ENCODE results near the gene CREG1.
"Not testable (repeated sequence)": the region's sequence is repeated elsewhere in the genome, so short reads cannot be mapped to it uniquely, and the experiment has no call there.

The CREG1 gene
- 11.7 to 19.0 reads per million in 2 donors for total RNA-seq

DNA sequence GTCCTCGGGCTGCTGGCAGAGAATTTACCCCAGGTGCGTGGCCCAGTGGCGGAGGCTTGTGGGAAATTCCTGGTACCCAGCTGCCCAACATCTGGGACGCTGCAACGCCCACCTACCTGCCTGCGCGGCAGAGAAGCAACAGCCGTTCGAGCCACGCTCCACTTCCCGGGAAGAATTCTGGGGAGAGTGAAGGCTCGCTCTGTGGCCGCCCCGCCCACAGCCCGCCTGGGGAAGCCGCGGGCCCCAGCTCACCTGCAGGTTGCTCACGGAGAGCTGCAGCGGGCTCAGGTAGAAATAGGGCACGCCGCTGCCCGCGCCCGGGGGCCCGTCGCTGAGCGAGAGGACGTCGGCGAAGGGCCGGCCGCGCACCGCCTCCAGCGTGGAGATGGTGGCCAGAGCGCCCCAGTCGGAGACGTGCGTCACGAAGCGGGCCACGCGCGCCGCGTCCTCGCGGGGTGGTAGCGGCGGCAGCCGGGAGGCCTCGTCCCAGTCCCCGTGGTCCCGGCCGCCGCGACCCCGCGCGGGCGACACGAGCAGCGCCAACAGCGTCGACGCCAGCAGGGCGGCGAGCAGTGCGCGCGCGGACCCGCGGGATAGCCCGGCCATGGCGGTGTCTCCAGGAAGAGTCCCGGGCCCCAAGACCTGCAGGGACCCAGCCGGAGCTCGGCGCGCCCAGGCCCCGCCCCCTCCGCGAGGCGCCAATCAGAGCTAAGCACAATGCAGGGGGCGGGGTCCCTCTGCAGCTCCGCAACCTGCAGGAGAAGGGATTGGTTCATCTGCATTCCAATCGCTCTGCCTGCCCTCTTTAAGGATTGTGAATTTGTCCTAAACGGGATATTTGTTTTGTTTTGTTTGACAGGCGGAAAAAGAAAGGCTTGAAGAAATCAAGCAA lies at the start of gene CREG1:
TSS of gene CREG1 (minus strand) at position 627 of the 892 bp plus-strand sequence.
- peak; percentile 80 to 90 (median 85) for DNase-seq

DNA sequence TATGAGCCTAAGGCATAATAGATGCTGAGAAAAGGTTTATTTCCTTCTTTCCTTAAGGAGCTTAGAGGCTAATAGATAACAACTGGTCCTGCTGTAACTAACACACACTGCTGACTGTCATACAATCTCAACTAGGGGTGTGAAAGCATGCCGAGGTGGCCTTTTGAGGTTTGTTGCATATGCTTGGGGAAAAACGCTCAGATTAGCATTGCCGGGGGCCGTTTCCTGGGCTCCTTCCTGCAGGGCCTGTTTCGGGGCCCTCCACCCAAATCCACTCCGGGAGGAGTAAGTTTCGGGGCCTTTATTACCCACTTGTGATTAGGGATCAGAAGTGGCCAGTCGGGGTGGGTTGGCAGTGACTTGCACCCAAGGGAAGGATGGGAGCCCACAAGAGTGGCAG lies 49.3 kb upstream of the CREG1 start:
- DNase-seq = peak in 1 of 5 experiments; percentile 41

DNA sequence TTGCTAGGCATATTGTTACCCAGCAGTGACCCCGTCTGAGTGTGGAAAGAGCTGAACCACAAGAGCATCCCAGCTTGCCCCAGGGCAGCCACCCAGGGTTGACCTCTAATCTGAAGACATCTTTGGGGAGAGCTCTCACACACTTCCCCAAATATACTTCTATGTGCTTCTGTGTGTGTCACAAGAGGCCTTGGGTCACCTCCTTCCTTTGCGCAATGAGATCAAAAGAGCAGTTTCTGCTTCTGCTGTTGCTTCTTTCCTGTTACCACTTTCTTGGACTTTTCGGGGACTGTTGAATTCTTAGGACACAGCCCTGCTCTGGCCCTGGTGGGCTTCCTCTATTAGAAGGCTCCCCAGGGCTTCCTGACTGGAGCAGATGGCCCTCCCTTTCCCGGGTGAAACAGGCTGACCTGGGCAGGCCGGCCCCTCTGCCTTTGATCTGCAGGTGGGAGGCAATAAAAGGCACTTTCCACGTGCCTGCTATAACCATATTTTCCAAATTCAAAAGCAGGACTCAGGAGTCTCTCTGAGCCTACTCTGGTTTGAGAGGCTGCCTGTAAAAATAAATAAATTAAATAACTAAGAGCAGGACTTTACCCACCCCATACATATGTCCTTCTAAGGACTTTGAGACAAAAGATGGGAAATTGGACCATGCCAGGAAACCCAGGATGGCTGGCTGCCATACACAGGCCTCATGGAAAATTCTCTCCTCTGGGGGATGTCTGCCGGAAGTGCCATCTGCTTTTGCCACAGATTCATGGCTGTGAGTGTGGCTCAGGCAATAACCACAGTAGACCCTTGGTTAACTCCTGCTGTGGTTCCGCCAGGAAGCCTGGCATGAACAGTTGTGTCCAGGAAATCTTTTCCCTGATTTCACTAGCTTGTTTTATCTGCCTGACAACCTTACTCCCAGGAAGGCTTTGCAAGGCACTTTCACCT lies 48.2 kb upstream of the CREG1 start:
- peak in 1 of 5 experiments; percentile 22 for DNase-seq

DNA sequence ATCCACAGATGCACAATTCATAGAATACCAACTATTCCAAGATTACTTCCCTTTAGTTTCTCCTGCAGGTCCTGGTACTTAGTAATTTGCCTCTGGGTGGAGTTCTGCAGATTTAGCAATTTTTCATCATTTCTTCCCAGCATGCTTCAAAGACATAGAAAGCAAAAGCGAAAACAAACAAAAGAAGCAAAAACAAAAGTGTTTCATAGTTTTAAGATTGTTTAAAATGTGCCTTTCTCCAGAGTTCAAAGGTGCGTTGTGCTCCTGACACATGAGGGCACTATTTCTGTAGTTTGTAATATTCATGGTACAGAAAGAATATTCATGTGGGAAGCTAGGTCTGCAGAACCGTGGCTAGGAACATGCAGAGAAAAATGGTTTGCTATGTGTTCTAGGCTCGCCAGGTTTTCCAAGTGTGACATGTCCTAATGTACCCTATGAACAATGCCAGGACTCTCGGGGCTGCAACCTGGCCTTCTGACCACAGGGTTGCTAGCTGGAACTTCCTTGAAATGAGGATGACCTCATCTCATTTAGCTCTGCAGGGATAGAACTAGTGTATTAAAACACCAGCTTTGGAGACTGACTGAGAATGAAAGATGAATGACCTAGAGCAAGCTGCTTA lies 46.5 kb upstream of the CREG1 start:
- peak in 2 of 5 experiments; percentile 47 to 83 for DNase-seq

DNA sequence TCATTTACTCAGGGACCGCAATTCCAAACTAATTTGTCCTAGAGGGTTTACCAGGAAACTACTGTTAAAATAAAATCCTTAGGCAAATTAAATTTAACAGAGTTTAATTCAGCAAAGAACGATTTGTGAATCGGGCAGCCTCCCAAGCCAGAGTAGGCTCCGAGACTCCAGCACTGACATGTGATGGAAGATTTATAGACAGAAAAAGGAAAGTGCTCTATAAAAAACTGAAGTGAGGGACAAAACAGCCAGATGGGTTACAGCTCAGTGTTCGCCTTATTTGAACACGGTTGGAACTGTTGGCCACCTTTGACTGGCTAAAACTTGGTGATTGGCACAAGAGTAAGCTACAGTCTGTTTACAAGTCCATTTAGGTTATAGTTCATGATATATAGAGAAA lies 41.3 kb upstream of the CREG1 start:
- DNase-seq = no peak

DNA sequence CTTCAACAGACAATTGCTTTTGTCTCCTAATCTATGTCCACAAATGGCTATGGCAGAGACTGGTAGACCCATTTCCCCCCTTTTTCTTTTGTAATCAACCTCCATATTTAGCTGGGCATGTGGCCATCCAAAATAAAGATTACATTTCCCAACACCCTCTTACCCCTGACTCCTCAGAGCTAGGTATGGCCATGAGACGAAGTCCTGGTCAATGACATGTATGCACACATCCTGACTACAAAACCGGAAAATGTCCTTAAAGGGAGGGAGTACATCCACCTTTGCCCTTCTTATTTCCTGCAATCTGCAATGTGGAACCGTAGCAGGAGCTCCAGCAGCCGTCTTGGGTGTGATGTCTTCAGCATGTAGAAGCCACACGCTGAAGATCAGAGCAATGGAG lies 40.3 kb upstream of the CREG1 start:
- DNase-seq = no peak

DNA sequence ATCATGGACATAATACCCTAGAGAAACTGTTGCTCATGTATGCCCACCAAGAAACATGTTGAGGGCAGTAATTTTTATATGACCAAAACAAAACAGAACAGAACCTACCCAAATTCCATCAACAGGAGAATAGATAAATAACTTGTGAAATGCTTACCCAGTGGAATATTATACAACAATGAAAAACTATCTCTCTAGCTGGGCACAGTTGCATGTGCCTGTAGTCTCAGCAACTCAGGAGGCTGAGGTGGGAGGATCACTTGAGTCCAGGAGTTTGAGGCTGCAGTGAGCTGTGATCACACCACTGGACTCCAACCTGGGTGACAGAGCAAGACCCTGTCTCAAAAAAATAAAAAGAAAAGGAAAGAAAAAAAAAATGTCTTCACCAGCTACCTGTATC lies 38.9 kb upstream of the CREG1 start:
- no peak for DNase-seq

DNA sequence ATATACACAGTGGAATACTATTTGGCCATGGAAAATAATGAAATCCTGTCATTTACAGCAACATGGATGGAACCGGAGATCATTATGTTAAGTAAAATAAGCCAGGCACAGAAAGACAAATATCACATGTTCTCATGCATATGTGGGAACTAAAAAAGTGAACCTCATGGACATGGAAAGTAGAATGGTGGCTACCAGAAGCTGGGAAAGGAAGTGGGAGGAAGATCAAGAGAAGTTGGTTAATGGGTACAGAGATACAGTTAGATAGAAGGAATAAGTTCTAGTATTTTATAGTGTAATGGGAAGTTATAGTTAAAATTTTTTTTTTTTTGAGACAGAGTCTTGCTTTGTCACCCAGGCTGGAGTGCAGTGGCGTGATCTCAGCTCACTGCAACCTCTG lies 34.8 kb upstream of the CREG1 start:
- DNase-seq = no peak

DNA sequence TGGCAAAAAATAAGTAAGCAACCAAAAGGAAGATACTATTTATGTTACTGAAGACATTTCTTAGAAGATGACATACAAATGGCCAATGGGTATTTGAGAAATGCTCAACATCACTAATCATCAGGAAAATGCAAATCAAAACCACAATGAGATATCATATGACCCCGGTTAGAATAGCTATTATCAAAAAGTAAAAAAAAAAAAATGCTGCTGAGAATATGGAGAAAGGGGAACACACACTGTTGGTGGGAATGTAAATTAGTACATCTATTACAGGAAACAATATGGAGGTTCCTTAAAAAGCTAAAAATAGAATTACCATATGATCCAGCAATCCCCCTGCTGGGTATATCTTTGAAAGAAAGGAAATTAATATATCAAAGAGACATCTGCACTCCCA lies 34.3 kb upstream of the CREG1 start:
- no peak for DNase-seq

DNA sequence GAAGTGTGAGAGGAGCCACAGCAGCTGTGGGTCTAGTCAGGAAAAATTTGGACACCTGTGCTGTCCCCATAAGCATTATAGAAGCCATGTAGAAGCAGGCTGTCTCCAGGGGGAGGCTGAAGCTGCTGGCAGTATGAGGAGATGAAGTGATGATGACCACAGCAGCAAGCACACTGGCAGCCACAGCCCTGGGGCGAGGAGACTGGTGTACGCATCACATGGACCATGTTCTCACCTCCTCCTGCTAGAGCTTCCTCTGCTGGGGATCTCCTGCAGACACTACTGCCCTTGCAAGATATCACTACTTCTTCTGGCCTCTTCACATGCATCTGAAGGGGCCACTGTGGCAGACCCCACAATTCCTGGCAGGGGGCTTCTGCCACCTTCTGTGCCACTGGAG lies 33.8 kb upstream of the CREG1 start:
- no peak for DNase-seq

DNA sequence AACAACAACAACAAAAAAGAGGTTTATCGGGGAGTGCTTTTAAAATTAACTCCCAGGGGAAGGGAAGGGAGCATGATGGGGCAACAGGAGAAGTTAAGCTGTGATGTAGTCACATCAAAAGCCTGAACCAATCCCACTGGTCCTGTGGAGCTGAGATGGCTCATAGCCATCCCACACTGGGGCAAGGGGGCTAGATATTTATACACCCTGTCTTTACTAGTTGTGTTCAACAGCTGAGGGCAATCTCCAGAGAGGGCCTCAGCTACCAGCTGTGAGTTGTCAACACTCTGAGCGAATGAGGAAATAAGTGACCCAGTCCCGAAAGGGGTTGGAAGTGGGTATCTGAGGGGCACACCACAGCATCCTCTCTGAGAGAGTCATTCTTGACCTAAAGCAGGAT lies 31.0 kb upstream of the CREG1 start:
- no peak for DNase-seq

DNA sequence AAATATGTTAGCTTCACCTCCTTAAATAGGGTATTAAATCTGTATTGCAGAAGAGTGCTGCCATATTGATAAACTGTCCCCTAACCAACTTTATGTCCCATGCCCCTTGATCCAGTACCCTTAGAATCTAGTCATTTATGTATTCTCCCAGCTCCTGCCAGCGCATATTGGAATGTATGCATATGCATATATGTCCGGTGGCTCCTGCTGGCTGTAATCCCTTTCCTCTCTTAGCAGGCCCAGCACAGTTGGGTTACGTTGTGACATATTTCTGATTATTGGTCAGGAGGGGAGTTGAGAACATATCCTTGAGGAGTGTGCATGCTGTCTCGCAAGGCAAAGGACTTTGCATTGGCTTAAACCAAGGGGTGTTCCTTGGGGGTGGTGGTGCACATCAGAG lies 29.2 kb upstream of the CREG1 start:
- DNase-seq = no peak

DNA sequence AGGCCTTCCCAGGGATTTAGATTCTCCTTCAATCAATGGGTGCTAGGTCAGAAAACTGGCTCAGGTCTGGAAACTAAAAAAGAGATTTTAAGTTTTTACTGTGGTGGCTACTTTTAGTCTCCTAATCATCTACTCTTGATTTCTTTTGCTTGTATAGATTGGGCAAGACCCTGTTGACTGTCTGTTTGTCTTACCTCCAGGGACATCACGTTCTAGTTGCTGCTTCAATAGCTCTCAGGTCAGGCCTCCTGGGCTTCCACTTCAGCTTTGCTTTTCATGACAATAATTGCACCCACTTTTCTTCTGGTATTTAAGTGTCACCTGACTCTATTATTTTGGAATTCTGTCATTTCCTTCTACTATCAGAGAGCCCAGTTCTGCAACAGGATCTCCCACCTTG lies 28.5 kb upstream of the CREG1 start:
- no peak for DNase-seq

DNA sequence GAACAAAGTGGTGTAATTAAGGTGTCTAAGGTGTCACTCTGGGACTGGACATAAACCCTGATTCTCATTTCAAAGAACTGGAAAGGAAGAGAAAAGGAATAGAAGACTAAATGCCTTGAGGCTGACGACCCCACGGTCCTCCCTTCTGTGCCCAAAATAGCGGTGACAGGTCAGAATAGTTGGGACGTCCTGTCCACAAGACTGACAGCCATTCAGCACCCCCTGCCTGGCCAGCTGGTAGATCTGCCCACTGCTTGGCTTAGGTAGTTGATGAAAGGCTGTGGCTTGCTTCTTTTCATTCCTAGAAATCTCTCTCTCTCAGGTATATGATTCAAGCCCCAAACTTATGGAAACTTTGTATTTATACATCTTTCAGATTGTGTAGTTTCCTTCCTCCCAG lies 26.4 kb upstream of the CREG1 start:
- no peak for DNase-seq

DNA sequence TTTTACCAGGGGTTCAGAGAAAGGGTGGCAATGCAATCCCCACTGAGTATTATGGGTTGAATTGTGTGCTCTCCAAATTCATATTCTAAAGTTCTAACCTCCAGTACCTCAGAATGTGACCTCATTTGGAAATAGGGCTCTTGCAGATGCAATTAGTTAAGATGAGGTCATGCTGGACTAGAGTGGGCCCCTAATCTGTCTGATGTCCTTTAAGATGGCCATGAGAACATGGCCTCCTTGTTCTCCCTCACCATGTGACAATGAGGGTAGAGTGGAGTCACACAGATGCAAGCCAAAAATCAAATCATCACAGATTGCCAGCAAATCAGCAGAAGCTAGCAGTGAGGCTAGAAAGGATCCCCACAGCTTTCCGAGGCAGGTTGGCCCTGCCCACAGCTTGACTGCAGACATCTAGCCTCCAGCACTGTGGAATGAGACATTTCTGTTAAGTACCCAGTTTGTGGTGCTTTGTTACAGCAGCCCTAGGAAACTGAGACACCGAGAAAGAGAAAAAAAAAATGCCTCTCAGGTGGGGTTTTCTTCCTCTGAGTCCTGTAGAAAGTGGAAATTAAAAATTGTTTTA lies 25.5 kb upstream of the CREG1 start:
- DNase-seq = no peak

DNA sequence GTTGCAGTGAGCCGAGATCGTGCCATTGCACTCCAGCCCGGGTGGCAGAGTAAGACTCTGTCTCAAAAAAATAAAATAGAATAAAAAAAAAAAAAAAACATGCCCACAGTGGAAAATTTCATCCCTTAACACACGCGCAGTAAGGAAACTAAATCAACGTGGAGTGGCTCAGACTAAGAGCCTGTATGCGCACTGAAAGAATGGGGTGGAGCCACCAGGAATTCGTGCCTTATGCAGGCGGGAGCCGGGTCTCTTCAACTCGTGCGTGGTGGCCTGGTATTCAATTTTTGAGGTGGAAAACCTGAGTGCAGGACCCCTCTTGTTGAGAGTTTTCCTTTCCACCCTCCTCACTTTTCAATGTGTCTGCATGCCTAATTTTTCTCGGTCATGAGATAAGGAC lies 22.1 kb upstream of the CREG1 start:
- DNase-seq = no peak

DNA sequence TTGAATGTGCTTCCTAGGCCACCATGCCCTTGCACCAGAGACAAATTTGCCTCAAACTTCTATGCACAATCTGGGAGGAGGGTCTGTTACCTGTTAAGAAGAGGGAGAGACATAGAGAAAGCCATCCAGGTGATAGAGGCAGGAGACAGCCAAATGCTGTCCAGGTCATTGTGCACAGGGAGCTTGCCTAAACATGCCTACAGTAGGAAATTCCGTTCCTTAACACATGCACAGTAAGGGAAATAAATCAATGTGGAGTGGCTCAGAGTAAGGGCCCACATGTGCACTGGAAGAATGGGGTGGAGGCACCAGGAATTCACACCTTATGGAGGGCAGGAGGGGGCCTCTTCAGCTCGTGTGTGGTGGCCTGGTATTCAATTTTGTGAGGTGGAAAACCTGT lies 19.5 kb upstream of the CREG1 start:
- no peak for DNase-seq

DNA sequence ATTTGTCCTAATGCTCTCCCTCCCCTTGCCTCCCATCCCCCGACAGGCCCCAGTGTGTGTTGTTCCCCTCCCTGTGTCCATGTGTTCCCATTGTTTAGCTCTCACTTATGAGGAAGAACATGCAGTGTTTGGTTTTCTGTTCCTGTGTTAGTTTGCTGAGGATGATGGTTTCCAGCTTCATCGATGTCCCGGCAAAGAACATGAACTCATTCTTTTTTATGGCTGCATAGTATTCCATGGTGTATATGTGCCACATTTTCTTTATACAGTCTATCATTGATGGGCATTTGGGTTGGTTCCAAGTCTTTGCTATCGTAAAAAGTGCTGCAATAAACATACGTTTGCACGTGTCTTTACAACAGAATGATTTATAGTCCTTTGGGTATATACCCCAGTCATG lies 17.1 kb upstream of the CREG1 start:
- not testable (repeated sequence) for DNase-seq

DNA sequence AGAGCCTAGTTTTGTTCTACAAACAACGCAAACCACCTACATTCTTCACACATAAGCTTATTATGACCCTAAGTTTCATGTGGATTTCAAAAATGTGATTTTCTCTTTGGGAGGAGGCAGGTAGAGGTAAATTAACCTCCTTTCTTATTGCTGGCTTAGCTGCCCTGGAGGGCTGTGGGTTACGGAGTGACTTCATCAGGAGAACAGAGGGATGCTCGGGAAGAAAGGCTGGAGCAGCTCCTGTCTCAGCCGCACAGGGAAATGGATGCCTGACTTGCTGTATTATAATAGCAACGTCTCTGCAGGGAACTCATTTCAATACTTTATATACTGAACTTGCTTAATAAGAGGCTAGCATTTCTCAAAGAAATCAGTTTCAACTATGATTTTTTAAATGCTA lies 14.1 kb upstream of the CREG1 start:
- no peak for DNase-seq

DNA sequence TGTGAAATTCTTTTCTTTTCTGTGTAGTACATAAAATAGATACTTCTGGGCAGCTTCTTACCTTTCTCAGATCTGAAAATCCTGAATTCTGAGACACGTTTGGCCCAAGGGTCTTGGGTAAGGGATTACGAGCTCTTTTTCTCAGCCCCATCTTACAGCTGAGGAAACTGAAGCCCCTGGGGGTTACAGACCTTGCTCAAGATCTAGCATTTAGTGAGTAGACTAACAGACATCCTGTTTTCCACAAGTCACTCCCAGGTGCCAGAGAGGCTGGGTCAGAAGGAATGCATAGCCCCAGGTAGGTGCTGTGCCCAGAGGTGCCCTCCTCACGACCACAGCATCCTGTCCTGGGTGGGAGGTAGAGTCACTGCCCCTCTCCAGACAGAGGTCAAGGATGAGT lies 13.2 kb upstream of the CREG1 start:
- no peak for DNase-seq

DNA sequence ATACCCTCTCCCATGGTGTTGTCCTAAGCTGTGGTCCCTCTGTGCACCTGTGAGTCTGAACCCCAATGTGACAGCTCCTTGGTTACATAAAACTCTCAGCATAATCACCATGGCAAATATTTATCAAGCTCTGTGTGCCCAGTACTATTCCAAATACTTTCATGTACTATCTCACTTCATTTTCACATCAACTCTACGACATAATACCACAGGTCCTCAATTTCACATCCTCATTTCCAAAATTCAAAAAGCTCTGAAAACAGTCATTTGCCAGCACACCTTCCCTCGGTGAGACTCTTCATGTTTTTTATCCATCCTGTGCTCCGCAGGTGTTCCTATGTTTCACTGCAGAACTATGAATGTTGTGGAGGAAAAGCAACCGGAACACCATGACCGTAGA lies 12.4 kb upstream of the CREG1 start:
- DNase-seq = no peak

DNA sequence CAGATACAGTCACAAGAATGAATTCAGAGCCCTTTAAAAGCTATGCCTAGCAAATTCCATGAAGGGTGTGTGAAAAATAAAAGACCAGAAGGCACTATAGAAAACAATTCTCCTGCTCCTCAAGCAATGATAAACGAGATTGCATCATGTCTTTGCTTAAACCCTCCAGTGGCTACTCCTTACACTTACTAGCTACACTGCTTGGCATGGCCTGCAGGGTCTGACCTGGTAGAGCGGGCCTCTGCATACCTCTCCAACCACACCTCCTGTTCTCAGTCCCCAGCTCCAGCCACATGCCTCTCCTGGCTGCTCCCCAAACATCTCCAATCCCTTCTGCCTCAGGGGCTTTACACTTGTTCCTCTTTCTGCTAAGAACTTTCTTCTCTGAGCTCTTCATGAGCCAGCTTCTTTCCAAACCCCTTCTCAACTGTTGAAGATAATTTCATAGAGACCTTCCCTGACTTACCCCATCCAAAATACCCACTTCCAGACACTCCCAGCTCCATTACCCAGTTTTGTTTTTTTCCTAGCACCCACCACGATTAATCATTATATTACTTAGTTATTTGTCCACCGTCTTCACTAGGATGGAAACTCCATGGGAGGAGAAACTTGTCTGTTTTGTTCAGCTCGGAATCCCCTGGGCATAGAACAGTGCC lies 11.2 kb upstream of the CREG1 start:
- no peak for DNase-seq

Measured in T-helper 2 cell (primary cell).